Astrocyte (in vitro differentiated cells and primary cell): Measurements from ENCODE around the gene SLC7A5. TPM values are rescaled to one million over a fixed set of nuclear protein-coding genes. Genes with fewer than 3 reads are reported as not detected.
"Not testable (repeated sequence)": the region's sequence is repeated elsewhere in the genome, so short reads cannot be mapped to it uniquely, and the experiment has no call there.

ENCODE experiments used
- DNase-seq: peaks from one replicate; pipeline ENCODE4 v3.0.0-alpha.2; 2010; ENCODE audit warnings: low read depth
- FAIRE-seq: peaks from 2 replicates; lab custom pipeline; 2011; peaks lifted over from hg19 to GRCh38; lab: Jason Lieb, UNC
- H2AFZ ChIP-seq: 2 replicates; pipeline ENCODE4 v1.6.0; 2012; ENCODE audit warnings: low read depth, low read length, inconsistent platforms
- H3K27ac ChIP-seq: 2 replicates; pipeline ENCODE4 v1.5.1; 2011; ENCODE audit warnings: low read depth, low read length, inconsistent platforms
- H3K27me3 ChIP-seq: 2 replicates; pipeline ENCODE4 v1.6.0; 2011; ENCODE audit warnings: low read length, inconsistent platforms; ENCODE audit not compliant: insufficient read depth
- H3K36me3 ChIP-seq: 2 replicates; pipeline ENCODE4 v1.5.1; 2011; ENCODE audit warnings: low read length, inconsistent platforms; ENCODE audit not compliant: insufficient read depth
- H3K4me1 ChIP-seq: 2 replicates; pipeline ENCODE4 v1.5.1; 2011; ENCODE audit warnings: low read length, inconsistent platforms; ENCODE audit not compliant: insufficient read depth
- H3K4me2 ChIP-seq: 2 replicates; pipeline ENCODE4 v1.6.0; 2012; ENCODE audit warnings: low read length, inconsistent platforms
- H3K4me3 ChIP-seq: 2 replicates; pipeline ENCODE4 v1.5.1; 2011; ENCODE audit warnings: low read depth, mild to moderate bottlenecking, low read length, inconsistent platforms; ENCODE audit not compliant: insufficient read depth
- H3K79me2 ChIP-seq: 2 replicates; pipeline ENCODE4 v1.6.0; 2012; ENCODE audit warnings: mild to moderate bottlenecking, low read length, inconsistent platforms; ENCODE audit not compliant: insufficient read depth
- H3K9ac ChIP-seq: 2 replicates; pipeline ENCODE4 v1.6.0; 2012; ENCODE audit warnings: mild to moderate bottlenecking, low read length, inconsistent platforms
- H3K9me3 ChIP-seq: 2 replicates; pipeline ENCODE4 v1.5.1; 2012; ENCODE audit warnings: low read depth, mild to moderate bottlenecking, low read length, inconsistent platforms; ENCODE audit not compliant: insufficient read depth
- H4K20me1 ChIP-seq: 2 replicates; pipeline ENCODE4 v1.6.0; 2012; ENCODE audit warnings: low read length, inconsistent platforms; ENCODE audit not compliant: insufficient read depth
- H3K27ac Mint-ChIP-seq: one replicate; pipeline ENCODE4 v1.8.0; 2021; ENCODE audit warnings: mild to moderate bottlenecking, mixed read lengths; ENCODE audit not compliant: unreplicated experiment
- H3K27me3 Mint-ChIP-seq: one replicate; pipeline ENCODE4 v1.8.0; 2021; ENCODE audit warnings: low read depth, mixed read lengths; ENCODE audit not compliant: unreplicated experiment
- H3K36me3 Mint-ChIP-seq: one replicate; pipeline ENCODE4 v1.8.0; 2021; ENCODE audit warnings: low read depth, mixed read lengths; ENCODE audit not compliant: unreplicated experiment
- H3K4me1 Mint-ChIP-seq: one replicate; pipeline ENCODE4 v1.8.0; 2021; ENCODE audit warnings: low read depth, mixed read lengths; ENCODE audit not compliant: unreplicated experiment
- H3K4me3 Mint-ChIP-seq: one replicate; pipeline ENCODE4 v1.8.0; 2021; ENCODE audit warnings: mild to moderate bottlenecking, moderate library complexity, mixed read lengths; ENCODE audit not compliant: unreplicated experiment
- H3K9me3 Mint-ChIP-seq: one replicate; pipeline ENCODE4 v1.8.0; 2021; ENCODE audit warnings: mild to moderate bottlenecking, mixed read lengths; ENCODE audit not compliant: unreplicated experiment
- CTCF ChIP-seq: IDR thresholded peaks from 2 replicates; pipeline ENCODE4 v1.5.1; 2011; ENCODE audit warnings: low read depth, mild to moderate bottlenecking, inconsistent platforms, low read length, moderate library complexity; ENCODE audit not compliant: insufficient read depth
- EZH2 ChIP-seq: IDR thresholded peaks from 2 replicates; pipeline ENCODE4 v1.6.1; 2012; ENCODE audit warnings: mild to moderate bottlenecking, low read length, inconsistent platforms; ENCODE audit not compliant: insufficient read depth
- total RNA-seq: library from RNA; stranded (reverse); gene quantifications from 2 replicates; pipeline ENCODE4 v1.2.1, GENCODE V29; 2021

SLC7A5 gene
- total RNA-seq, 1 donor from 2014 or later = 815 TPM

GRCh38 chr16:87789437-87790291 lies 79.6 kb downstream of the SLC7A5 start:
- H3K79me2 ChIP-seq = no peaks in the 10 kb centered on the region
- H3K9me3 ChIP-seq = no peaks in the 10 kb centered on the region
- no peak overlapping the region for H3K4me3 ChIP-seq
- H3K36me3 ChIP-seq = no peaks in the 10 kb centered on the region
- no peak overlapping the region for H3K4me3 Mint-ChIP-seq
- no peaks in the 10 kb centered on the region for H3K9me3 Mint-ChIP-seq
- peak overlapping the region; percentile 55 for H3K27ac Mint-ChIP-seq
- no peaks in the 10 kb centered on the region for H3K36me3 Mint-ChIP-seq
- no peaks in the 10 kb centered on the region for H3K27me3 ChIP-seq
- FAIRE-seq (no peak), DNase-seq (peak; percentile 70)
- TF ChIP-seq EZH2 = no peak
- no peak for TF ChIP-seq CTCF
- no peaks in the 10 kb centered on the region for H3K27me3 Mint-ChIP-seq
- H3K4me1 ChIP-seq = peaks cover 13% of the 10 kb centered on the region
- peak overlapping the region; percentile 26 for H2AFZ ChIP-seq
- H3K4me2 ChIP-seq = no peak overlapping the region
- no peak overlapping the region for H3K9ac ChIP-seq
- H3K27ac ChIP-seq = no peak overlapping the region
- peaks cover 13% of the 10 kb centered on the region for H3K4me1 Mint-ChIP-seq
- H4K20me1 ChIP-seq = no peaks in the 10 kb centered on the region

- H3K4me3 ChIP-seq, H3K9ac ChIP-seq, H3K4me2 ChIP-seq, H3K36me3 ChIP-seq, H3K9me3 ChIP-seq, H4K20me1 ChIP-seq, FAIRE-seq, H3K27ac ChIP-seq, H3K27me3 Mint-ChIP-seq, H3K79me2 ChIP-seq, H3K9me3 Mint-ChIP-seq, H3K27ac Mint-ChIP-seq, DNase-seq, H2AFZ ChIP-seq, H3K27me3 ChIP-seq, H3K4me3 Mint-ChIP-seq, H3K36me3 Mint-ChIP-seq: not testable (repeated sequence)
- peaks cover 13% of the 10 kb centered on the region for H3K4me1 ChIP-seq
- peaks cover 11% of the 10 kb centered on the region for H3K4me1 Mint-ChIP-seq
These were observed 80.4 kb downstream of the SLC7A5 start for GRCh38 chr16:87788730-87789436.

DNA sequence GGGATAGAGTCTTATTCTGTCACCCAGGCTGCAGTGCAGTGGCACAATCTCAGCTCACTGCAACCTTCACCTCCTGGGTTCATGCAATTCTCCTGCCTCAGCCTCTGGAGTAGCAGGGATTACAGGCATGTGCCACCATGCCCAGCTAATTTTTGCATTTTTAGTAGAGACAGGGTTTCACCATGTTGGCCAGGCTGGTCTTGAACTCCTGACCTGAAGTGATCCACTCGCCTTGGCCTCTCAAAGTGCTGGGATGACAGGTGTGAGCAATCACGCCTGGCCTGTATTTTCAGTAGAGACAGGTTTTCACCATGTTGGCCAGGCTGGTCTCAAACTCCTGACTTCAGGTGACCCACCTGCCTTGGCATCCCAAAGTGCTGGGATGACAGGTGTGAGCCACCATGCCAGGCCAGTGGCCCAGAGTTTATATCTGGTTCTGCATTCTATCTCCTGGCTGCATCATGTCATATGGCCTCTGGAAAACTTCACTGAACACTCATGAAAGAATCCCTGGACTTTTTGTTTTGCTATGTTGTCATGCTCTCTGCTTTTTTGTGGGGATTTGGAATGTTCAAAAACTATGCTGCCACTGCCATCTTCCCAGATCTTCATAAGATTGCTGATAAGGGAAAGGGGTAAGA lies 81.7 kb downstream of the SLC7A5 start:
- H3K9ac ChIP-seq, H3K27ac Mint-ChIP-seq, H3K4me3 ChIP-seq, H2AFZ ChIP-seq, H3K4me3 Mint-ChIP-seq, H3K27me3 ChIP-seq, H4K20me1 ChIP-seq, H3K9me3 Mint-ChIP-seq, H3K27me3 Mint-ChIP-seq, H3K79me2 ChIP-seq, H3K36me3 Mint-ChIP-seq, H3K27ac ChIP-seq, H3K4me2 ChIP-seq, H3K9me3 ChIP-seq, H3K36me3 ChIP-seq, DNase-seq, FAIRE-seq: not testable (repeated sequence)
- H3K4me1 ChIP-seq = peaks cover 13% of the 10 kb centered on the region
- peaks cover 11% of the 10 kb centered on the region for H3K4me1 Mint-ChIP-seq
